GM23338 (cell line): Measurements from ENCODE around the gene RHBDD1.

Source experiments
- CTCF ChIP-seq, 2 experiments: fragments of 200-600 bp in 1 of 2; sonication (generic) in 1 of 2; conservative IDR thresholded peaks; 2 replicates each; pipeline versions ENCODE4 v1.5.1 to v1.6.1; 2016 to 2017; ENCODE audit warnings: antibody characterized with exemption in 2 of 2, low read depth in 2 of 2, mild to moderate bottlenecking in 2 of 2, moderate library complexity in 1 of 2
- ETS1 ChIP-seq: IDR thresholded peaks from 2 replicates; pipeline ENCODE4 v1.6.1; 2016; ENCODE audit warnings: antibody characterized with exemption
- EZH2 ChIP-seq: fragments of 200-600 bp; sonication (generic); IDR thresholded peaks from one replicate; pipeline ENCODE4 v1.8.0; 2017; ENCODE audit warnings: antibody characterized with exemption, mild to moderate bottlenecking, low read depth; ENCODE audit not compliant: unreplicated experiment
- EZH2phosphoT487 ChIP-seq: fragments of 200-600 bp; sonication (generic); IDR thresholded peaks from one replicate; pipeline ENCODE4 v1.8.1; 2018; ENCODE audit warnings: antibody characterized with exemption; ENCODE audit not compliant: unreplicated experiment
- JUNB ChIP-seq: IDR thresholded peaks from one replicate; pipeline ENCODE4 v1.6.1; 2016; ENCODE audit warnings: antibody characterized with exemption; ENCODE audit not compliant: unreplicated experiment
- POLR2AphosphoS5 ChIP-seq: IDR thresholded peaks from 2 replicates; pipeline ENCODE4 v1.6.1; 2016; ENCODE audit warnings: antibody characterized with exemption, low read depth
- REST ChIP-seq: IDR thresholded peaks from one replicate; pipeline ENCODE4 v1.6.1; 2018; ENCODE audit warnings: antibody characterized with exemption; ENCODE audit not compliant: unreplicated experiment
- ZNF114 ChIP-seq: fragments of 250-450 bp; sonication (Bioruptor Pico); IDR thresholded peaks from 2 replicates; pipeline ENCODE4 v1.5.0; 2020; ENCODE audit warnings: mild to moderate bottlenecking, moderate library complexity
- ZNF331 ChIP-seq: fragments of 250-450 bp; sonication (Bioruptor Pico); IDR thresholded peaks from 2 replicates; pipeline ENCODE4 v1.5.0; 2020; ENCODE audit warnings: low read depth, mild to moderate bottlenecking, moderate library complexity

DNA sequence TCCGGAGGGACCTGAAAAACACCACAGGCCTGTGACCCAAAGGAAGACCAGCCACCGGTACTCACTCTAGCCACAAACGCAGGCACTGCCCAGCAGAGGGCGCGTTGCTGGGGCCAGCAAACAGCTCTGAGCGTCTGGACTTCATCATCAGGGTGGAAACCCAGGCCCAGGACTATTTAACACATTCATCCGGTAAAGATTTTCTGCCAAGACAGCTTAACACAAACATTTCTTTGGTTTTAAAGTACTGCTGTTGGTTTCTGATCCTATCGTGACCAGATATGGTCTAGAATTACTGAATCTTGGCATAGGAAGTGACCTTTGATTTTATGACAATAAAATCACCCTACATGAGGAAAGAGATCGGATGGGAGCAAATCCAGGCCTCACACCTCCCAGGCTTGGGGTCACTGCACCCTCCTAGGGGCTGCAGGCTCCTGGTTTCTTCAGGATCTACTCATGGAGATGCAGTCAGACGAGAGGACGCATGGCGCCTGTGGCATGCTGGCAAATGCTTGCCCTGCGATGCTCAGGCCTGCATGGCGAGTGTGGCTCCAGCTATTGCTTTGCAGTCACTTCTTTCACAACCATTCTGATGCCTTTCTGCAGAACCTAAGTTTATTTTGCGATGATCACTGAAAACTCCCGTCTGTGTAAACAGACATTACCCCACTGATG is 197.8 kb downstream of the RHBDD1 start:
- TF ChIP-seq CTCF (conservative IDR thresholded peaks at IDR 0.05; ENCODE audit: low read depth in 2 of 2), result peak; percentile 83 to 90
- no peak for TF ChIP-seq POLR2AphosphoS5
- no peak for TF ChIP-seq EZH2phosphoT487
- TF ChIP-seq EZH2, result no peak
- no peak for TF ChIP-seq ZNF114 (CRISPR knock-in tag)
- no peak for TF ChIP-seq ETS1
- TF ChIP-seq ZNF331 (CRISPR knock-in tag), result no peak
- TF ChIP-seq REST, result no peak
- no peak for TF ChIP-seq JUNB
